ENCODE data around the gene SYCP1.
"Not testable (repeated sequence)": the region's sequence is repeated elsewhere in the genome, so short reads cannot be mapped to it uniquely, and the experiment has no call there.

The SYCP1 gene

GRCh38 chr1:114853584-114853983, 1.1 kb upstream of the SYCP1 start:
- Histone ChIP-seq H3K27me3 (ENCODE audit: control insufficient read depth in 5 of 5, insufficient read depth in 4 of 5, low read length in 5 of 5) (peaks cover 0 to 8% (median 0%) of the 10 kb centered on the region in 5 donors), H3K4me3 (ENCODE audit: low read depth in 1 of 5, low read length in 5 of 5) (no peak overlapping the region), H3K27ac (ENCODE audit: low read depth, low read length) (no peak overlapping the region), H3K36me3 (ENCODE audit: control insufficient read depth in 5 of 5, insufficient read depth in 5 of 5, low read length in 5 of 5) (no peaks in the 10 kb centered on the region), H3K9me3 (ENCODE audit: control insufficient read depth in 5 of 5, low read length in 5 of 5) (peaks cover 0 to 4% (median 0%) of the 10 kb centered on the region in 5 donors), H3K4me1 (ENCODE audit: control insufficient read depth in 5 of 5, insufficient read depth in 5 of 5, low read length in 5 of 5) (peaks cover 0 to 9% (median 0%) of the 10 kb centered on the region in 5 donors), H3K9ac (ENCODE audit: low read length in 5 of 5) (no peak overlapping the region)

GRCh38 chr1:114861384-114861783, 6.7 kb downstream of the SYCP1 start:
- Histone ChIP-seq H3K4me3 (ENCODE audit: low read depth in 1 of 5, low read length in 5 of 5) (no peak overlapping the region), H3K27ac (ENCODE audit: low read depth, low read length) (no peak overlapping the region), H3K9ac (ENCODE audit: low read length in 5 of 5) (no peak overlapping the region), H3K9me3 (ENCODE audit: control insufficient read depth in 5 of 5, low read length in 5 of 5) (no peaks in the 10 kb centered on the region), H3K36me3 (ENCODE audit: control insufficient read depth in 5 of 5, insufficient read depth in 5 of 5, low read length in 5 of 5) (no peaks in the 10 kb centered on the region), H3K4me1 (ENCODE audit: control insufficient read depth in 5 of 5, insufficient read depth in 5 of 5, low read length in 5 of 5) (no peaks in the 10 kb centered on the region), H3K27me3 (ENCODE audit: control insufficient read depth in 5 of 5, insufficient read depth in 4 of 5, low read length in 5 of 5) (no peaks in the 10 kb centered on the region)

DNA sequence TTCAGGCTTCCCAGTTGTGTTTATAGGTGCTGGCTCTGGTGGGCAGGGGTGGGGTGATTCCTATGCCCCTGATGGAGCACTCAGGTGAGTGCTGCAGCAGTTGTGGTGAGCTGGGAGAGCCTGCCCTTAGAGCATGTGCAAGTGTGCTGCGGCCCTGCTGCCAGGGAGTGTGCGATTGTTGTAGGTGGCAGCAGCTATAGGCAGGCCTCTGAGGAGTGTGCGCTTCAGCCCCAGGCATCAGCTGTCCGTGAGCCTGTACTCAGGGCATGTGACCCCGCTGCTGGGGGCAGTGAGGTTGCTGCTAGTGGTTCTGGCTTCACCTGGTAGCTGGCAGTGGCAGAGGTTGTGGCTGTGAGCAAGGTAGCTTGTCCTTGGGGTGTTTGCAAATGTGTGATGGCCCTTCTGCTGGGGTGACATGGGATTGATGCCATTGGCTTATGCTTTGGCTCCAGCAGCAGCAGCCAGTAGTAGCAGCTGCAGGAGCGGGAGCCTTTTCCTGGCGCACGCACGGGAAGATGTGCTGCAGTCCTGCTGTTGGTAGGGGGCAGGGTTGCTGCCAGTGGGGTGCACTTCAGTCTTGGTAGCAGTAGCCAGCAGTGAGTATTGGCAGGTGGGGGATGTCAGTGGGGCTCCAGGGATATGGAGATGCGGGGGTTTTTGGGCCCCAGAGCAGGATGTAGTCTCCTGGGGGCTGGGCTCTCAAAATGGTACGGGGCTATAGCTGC, 37.7 kb downstream of the SYCP1 start:
- H3K36me3 ChIP-seq (ENCODE audit: control insufficient read depth in 5 of 5, insufficient read depth in 5 of 5, low read length in 5 of 5) = no peaks in the 10 kb centered on the region
- H3K27me3 ChIP-seq (ENCODE audit: control insufficient read depth in 5 of 5, insufficient read depth in 4 of 5, low read length in 5 of 5) = no peaks in the 10 kb centered on the region
- H3K27ac ChIP-seq (ENCODE audit: low read depth, low read length) = no peak overlapping the region
- H3K9ac ChIP-seq (ENCODE audit: low read length in 5 of 5) = no peak overlapping the region
- H3K9me3 ChIP-seq (ENCODE audit: control insufficient read depth in 5 of 5, low read length in 5 of 5) = no peaks in the 10 kb centered on the region
- peaks cover 0 to 10% (median 4%) of the 10 kb centered on the region in 5 donors for H3K4me1 ChIP-seq (ENCODE audit: control insufficient read depth in 5 of 5, insufficient read depth in 5 of 5, low read length in 5 of 5)
- H3K4me3 ChIP-seq (ENCODE audit: low read depth in 1 of 5, low read length in 5 of 5) = no peak overlapping the region

DNA sequence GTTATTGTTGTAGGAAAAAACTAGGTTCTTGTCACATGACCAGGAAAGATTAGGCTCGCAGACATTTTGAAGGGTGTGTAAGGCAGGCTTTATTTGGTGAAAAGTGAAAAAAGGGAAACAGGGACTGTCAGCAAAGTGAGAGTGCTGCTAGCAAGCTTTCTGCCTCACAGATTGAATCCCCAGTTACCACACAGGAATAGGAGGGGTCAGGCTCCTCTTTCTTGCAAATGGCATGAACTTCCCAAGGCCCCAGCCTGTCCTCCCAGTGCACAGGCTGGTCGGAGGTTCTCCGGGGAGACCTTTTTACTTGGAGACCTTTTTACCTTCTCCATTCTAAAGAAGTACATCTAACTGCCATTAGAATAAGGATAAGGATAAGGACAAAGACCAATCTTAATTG, 42.1 kb downstream of the SYCP1 start:
- Histone ChIP-seq H3K27me3 (ENCODE audit: control insufficient read depth in 5 of 5, insufficient read depth in 4 of 5, low read length in 5 of 5) (no peaks in the 10 kb centered on the region), H3K4me3 (ENCODE audit: low read depth in 1 of 5, low read length in 5 of 5) (no peak overlapping the region), H3K4me1 (ENCODE audit: control insufficient read depth in 5 of 5, insufficient read depth in 5 of 5, low read length in 5 of 5) (peaks cover 0 to 18% (median 11%) of the 10 kb centered on the region in 5 donors), H3K9ac (ENCODE audit: low read length in 5 of 5) (no peak overlapping the region), H3K27ac (ENCODE audit: low read depth, low read length) (no peak overlapping the region), H3K9me3 (ENCODE audit: control insufficient read depth in 5 of 5, low read length in 5 of 5) (no peaks in the 10 kb centered on the region), H3K36me3 (ENCODE audit: control insufficient read depth in 5 of 5, insufficient read depth in 5 of 5, low read length in 5 of 5) (no peaks in the 10 kb centered on the region)

DNA sequence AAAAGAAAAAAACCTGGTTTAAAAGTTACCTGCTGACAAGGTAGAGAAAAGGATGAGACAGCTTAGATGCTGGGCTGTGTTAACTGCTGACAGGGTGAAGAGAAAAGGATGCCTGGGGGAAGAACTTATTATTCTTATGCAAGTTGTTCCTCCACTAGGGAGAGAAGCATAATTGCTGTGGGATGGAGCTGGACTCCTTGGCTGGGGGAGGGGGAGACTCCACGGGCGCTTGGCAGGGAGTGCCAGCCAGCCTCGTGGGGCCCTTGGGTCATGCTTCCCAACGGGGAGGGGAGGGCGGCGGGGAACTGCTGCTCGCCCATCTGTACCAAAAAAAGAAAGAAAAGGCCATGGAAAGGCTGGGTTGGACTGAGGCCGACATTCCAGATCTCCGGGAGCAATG, 47.2 kb downstream of the SYCP1 start:
- Histone ChIP-seq H3K27me3 (ENCODE audit: control insufficient read depth in 5 of 5, insufficient read depth in 4 of 5, low read length in 5 of 5) (no peaks in the 10 kb centered on the region), H3K9me3 (ENCODE audit: control insufficient read depth in 5 of 5, low read length in 5 of 5) (peaks cover 0 to 7% (median 0%) of the 10 kb centered on the region in 5 donors), H3K27ac (ENCODE audit: low read depth, low read length) (peak overlapping the region; percentile 66), H3K36me3 (ENCODE audit: control insufficient read depth in 5 of 5, insufficient read depth in 5 of 5, low read length in 5 of 5) (no peaks in the 10 kb centered on the region), H3K4me3 (ENCODE audit: low read depth in 1 of 5, low read length in 5 of 5) (peak overlapping the region; percentile 16 to 64 (median 45)), H3K9ac (ENCODE audit: low read length in 5 of 5) (peak overlapping the region in 2 of 5 donors; percentile 8 to 41), H3K4me1 (ENCODE audit: control insufficient read depth in 5 of 5, insufficient read depth in 5 of 5, low read length in 5 of 5) (peaks cover 0 to 21% (median 11%) of the 10 kb centered on the region in 5 donors)

DNA sequence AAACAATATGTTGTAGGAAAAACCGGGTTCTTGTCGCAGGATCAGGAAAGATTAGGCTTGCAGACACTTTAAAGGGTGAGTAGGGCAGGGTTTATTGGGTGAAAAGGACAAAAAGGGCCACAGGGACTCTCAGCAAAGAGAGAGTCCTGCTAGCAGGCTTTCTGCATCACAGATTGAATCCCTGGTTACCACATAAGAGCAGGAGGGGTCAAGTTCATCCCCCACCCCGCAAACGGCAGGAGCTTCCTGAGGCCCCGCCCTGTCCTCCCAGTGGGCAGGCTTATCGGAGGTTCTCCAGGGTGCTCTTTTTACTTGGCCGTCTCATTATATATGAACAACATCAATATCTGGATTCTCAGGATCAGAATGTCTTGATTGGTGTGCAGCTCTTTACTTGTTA, 47.7 kb downstream of the SYCP1 start:
- Histone ChIP-seq H3K36me3 (ENCODE audit: control insufficient read depth in 5 of 5, insufficient read depth in 5 of 5, low read length in 5 of 5) (no peaks in the 10 kb centered on the region), H3K4me3 (ENCODE audit: low read depth in 1 of 5, low read length in 5 of 5) (peak overlapping the region; percentile 16 to 64 (median 45)), H3K9me3 (ENCODE audit: control insufficient read depth in 5 of 5, low read length in 5 of 5) (peaks cover 0 to 7% (median 0%) of the 10 kb centered on the region in 5 donors), H3K27me3 (ENCODE audit: control insufficient read depth in 5 of 5, insufficient read depth in 4 of 5, low read length in 5 of 5) (no peaks in the 10 kb centered on the region), H3K27ac (ENCODE audit: low read depth, low read length) (peak overlapping the region; percentile 66), H3K4me1 (ENCODE audit: control insufficient read depth in 5 of 5, insufficient read depth in 5 of 5, low read length in 5 of 5) (peaks cover 0 to 15% (median 6%) of the 10 kb centered on the region in 5 donors), H3K9ac (ENCODE audit: low read length in 5 of 5) (peak overlapping the region in 2 of 5 donors; percentile 8 to 41)

DNA sequence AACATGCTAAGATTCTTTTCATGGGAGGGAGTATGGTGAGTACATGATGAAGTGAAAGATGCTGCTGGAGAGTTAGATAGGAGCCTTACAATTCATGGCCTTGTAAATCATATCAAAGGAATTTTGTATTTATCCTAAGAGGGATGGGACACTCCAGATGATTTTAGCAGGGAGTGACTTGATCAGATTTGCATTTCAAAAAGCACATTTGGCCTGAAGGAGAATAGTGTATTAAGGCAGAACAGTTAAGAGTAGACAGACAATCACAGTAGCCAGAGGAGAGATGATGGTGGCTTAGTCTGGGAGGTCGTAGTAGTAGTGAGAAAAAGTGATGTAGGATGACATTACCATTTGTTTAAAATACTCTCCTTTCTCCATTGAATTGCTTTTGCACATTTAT, 48.8 kb downstream of the SYCP1 start:
- H3K27me3 ChIP-seq (ENCODE audit: control insufficient read depth in 5 of 5, insufficient read depth in 4 of 5, low read length in 5 of 5) = no peaks in the 10 kb centered on the region
- peaks cover 0 to 7% (median 0%) of the 10 kb centered on the region in 5 donors for H3K9me3 ChIP-seq (ENCODE audit: control insufficient read depth in 5 of 5, low read length in 5 of 5)
- H3K36me3 ChIP-seq (ENCODE audit: control insufficient read depth in 5 of 5, insufficient read depth in 5 of 5, low read length in 5 of 5) = no peaks in the 10 kb centered on the region
- no peak overlapping the region for H3K4me3 ChIP-seq (ENCODE audit: low read depth in 1 of 5, low read length in 5 of 5)
- H3K4me1 ChIP-seq (ENCODE audit: control insufficient read depth in 5 of 5, insufficient read depth in 5 of 5, low read length in 5 of 5) = peaks cover 0 to 15% (median 6%) of the 10 kb centered on the region in 5 donors
- H3K9ac ChIP-seq (ENCODE audit: low read length in 5 of 5) = no peak overlapping the region
- H3K27ac ChIP-seq (ENCODE audit: low read depth, low read length) = no peak overlapping the region

DNA sequence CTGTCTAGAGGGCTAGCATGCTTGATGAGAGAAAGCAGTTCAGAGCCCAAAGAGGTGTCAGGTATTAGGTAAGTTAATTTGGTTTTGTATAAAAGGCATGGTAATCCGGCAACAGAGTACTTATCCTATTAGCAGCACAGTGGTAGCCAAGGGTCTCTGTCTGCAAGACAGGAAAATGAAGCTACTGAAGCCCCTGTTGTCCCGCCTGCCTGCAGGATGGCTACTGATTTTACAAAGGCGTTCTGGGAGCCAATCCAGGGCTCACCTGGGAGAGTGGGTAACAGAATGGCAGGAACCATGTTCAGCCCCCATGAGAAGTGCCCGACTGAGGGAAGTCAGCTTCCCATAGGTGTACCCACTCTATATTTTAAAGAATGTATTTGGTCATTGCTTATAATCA, 61.1 kb downstream of the SYCP1 start:
- not testable (repeated sequence) for H3K36me3 ChIP-seq (ENCODE audit: control insufficient read depth in 5 of 5, insufficient read depth in 5 of 5, low read length in 5 of 5); H3K9ac ChIP-seq (ENCODE audit: low read length in 5 of 5); H3K4me3 ChIP-seq (ENCODE audit: low read depth in 1 of 5, low read length in 5 of 5)

DNA sequence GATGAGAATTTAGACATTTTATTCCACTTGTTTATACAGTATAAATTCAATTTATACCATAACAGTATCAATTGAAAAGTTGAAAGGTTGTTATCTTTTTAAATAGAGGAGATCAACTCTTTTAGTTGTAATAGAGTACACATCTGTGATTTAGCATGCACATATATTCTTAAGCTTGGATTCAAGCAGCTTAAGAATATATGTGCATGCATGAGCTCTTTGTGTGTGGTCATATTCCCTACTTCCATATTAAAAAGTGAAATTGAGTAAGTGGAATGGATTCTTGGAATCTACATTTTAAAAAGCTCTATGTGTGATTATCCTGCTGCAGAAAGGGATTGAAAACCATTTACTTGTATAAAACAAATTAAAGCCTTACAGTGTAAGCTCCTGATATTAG, 71.9 kb downstream of the SYCP1 start:
- Histone ChIP-seq H3K4me3 (ENCODE audit: low read depth in 1 of 5, low read length in 5 of 5) (no peak overlapping the region), H3K4me1 (ENCODE audit: control insufficient read depth in 5 of 5, insufficient read depth in 5 of 5, low read length in 5 of 5) (no peaks in the 10 kb centered on the region), H3K9me3 (ENCODE audit: control insufficient read depth in 5 of 5, low read length in 5 of 5) (no peaks in the 10 kb centered on the region), H3K27ac (ENCODE audit: low read depth, low read length) (no peak overlapping the region), H3K27me3 (ENCODE audit: control insufficient read depth in 5 of 5, insufficient read depth in 4 of 5, low read length in 5 of 5) (no peaks in the 10 kb centered on the region), H3K36me3 (ENCODE audit: control insufficient read depth in 5 of 5, insufficient read depth in 5 of 5, low read length in 5 of 5) (no peaks in the 10 kb centered on the region), H3K9ac (ENCODE audit: low read length in 5 of 5) (no peak overlapping the region)

More for the DNA sequence above, 61.1 kb downstream of the SYCP1 start:
- H3K4me1 ChIP-seq (ENCODE audit: control insufficient read depth in 5 of 5, insufficient read depth in 5 of 5, low read length in 5 of 5); H3K9me3 ChIP-seq (ENCODE audit: control insufficient read depth in 5 of 5, low read length in 5 of 5); H3K27ac ChIP-seq (ENCODE audit: low read depth, low read length); H3K27me3 ChIP-seq (ENCODE audit: control insufficient read depth in 5 of 5, insufficient read depth in 4 of 5, low read length in 5 of 5): not testable (repeated sequence)

- Histone ChIP-seq H3K36me3 (ENCODE audit: control insufficient read depth in 5 of 5, insufficient read depth in 5 of 5, low read length in 5 of 5) (no peaks in the 10 kb centered on the region), H3K27ac (ENCODE audit: low read depth, low read length) (no peak overlapping the region), H3K4me3 (ENCODE audit: low read depth in 1 of 5, low read length in 5 of 5) (no peak overlapping the region), H3K27me3 (ENCODE audit: control insufficient read depth in 5 of 5, insufficient read depth in 4 of 5, low read length in 5 of 5) (no peaks in the 10 kb centered on the region), H3K4me1 (ENCODE audit: control insufficient read depth in 5 of 5, insufficient read depth in 5 of 5, low read length in 5 of 5) (no peaks in the 10 kb centered on the region), H3K9ac (ENCODE audit: low read length in 5 of 5) (no peak overlapping the region), H3K9me3 (ENCODE audit: control insufficient read depth in 5 of 5, low read length in 5 of 5) (peaks cover 0 to 2% (median 0%) of the 10 kb centered on the region in 5 donors)
Observed at GRCh38 chr1:114927401-114927800, 72.7 kb downstream of the SYCP1 start.

Measured in subcutaneous abdominal adipose tissue (tissue), 5 donors.